ENCODE measurements around the gene ISX.

Gene ISX

DNA sequence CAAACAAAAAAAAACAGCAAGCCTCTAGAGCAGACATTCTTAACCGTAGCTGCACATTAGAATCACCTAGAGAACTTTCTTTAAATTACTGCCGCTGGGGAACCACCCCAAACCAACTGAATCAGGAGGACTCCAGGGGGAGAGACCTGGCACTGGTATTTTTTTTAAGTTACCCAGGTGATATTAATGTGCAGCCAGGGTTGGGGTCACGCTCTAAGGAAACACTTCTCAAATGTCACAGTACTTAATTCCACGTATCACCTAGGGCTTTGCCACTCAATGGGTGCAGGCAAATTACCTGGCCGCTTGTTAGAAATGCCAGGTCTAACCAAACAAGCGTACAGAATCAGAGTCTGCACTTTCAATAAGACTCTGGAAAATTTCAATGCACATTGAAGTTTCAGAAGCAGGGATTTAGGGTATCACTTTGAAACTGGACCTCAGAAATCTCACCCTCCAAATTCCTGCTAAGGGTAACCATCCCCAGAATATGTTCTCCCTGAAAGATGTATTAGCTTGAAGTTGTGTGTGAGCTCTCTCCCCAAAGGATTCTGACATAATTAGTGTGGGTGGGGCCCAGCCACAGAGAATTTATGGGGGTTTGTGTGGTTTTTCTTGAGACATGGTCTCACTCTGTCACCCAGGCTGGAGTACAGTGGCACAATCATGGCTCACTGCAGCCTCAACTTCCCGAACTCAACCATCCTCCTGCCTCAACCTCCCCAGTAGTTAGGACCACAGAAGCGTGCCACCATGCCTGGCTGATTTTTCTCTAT is 12.7 kb upstream of the ISX start:
- no peak for DNase-seq

- no peak for DNase-seq
Measured at GRCh38 chr22:35054064-35054463, 11.9 kb upstream of the ISX start.

DNA sequence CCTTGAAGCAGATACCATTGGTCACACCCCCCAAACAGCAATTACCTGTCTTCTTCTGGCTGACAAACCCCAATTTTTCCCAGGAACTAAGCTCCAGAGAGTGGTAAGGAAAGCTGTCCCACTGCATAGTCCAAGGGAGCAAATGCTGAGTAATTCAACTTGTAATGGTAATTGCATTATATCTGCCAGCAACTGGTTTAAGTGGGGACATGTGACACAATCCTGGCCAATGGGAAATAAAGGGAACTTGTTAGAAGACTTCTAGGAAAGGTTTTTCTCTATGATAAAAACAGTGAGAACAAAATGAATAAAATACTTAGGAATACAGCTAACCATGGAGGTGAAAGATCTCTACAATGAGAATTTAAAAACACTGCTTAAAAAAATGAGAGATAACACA is 9.5 kb upstream of the ISX start:
- no peak for DNase-seq

DNA sequence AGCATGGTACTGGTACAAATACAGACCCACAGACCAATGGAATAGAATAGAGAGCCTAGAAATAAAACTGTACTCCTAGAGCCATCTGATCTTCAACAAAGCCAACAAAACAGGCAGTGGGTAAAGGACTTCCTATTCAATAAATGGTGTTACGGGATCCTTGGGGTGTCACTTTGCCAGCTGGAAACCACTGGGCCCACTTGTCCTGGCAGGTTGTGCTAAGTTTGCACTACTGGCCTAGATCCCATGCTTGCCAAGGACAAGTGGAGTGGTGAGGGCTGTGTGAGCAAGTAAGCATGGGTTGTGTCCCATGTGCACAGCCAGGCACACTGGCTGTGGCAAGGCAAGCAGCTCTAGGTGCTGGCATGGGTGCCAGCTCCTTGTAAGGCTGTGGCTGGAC is 8.8 kb upstream of the ISX start:
- DNase-seq: no peak

DNA sequence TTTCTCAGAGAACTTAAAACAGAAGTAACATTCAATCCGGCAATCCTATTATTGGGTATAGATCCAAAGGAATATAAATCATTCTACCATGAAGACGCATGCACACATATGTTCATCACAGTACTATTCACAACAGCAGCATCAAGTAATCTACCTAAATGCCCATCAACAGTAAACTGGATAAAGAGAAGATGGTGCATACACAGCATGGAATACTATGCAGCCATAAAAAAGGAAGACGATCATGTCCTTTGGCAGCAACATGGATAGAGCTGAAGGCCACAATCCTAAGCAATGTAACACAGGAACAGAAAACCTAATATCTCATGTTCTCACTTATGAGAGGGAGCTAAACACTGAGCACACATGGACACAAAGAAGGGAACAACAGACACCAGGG is 6.3 kb upstream of the ISX start:
- DNase-seq: no peak

- no peak for DNase-seq
Measured at GRCh38 chr22:35064664-35065063, 1.3 kb upstream of the ISX start.

- no peak for DNase-seq
Measured at GRCh38 chr22:35065183-35065582, 775 bp upstream of the ISX start.

DNA sequence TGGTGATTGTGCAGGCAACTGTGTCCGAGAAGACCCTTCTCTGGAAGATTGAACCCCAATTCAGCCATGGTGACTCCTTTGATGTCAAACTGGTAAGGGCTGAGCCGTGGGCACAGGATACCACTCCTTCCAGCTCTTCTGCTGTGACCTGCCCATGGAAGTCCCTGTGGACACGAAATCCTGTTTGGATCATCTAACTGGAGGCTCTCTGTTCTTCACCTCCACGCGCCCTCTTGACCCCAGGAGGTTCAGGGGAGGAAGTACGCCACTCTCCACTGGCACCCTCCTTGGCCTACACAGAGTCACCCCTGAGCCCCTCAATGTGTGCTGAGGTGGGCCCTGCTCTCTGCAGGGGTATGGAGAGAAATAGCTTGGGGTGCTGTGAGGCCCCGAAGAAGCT is 810 bp downstream of the ISX start:
- DNase-seq: no peak

- no peak for DNase-seq
Measured at GRCh38 chr22:35069541-35069940, 3.6 kb downstream of the ISX start.

- no peak for DNase-seq
Measured at GRCh38 chr22:35070451-35071093, 4.6 kb downstream of the ISX start.

GRCh38 chr22:35071784-35072183 is 5.8 kb downstream of the ISX start:
- DNase-seq: no peak

GRCh38 chr22:35072925-35073324 is 7.0 kb downstream of the ISX start:
- no peak for DNase-seq

GRCh38 chr22:35074583-35074982 is 8.6 kb downstream of the ISX start:
- DNase-seq: no peak

- DNase-seq: no peak
Measured at GRCh38 chr22:35076630-35077029, 10.7 kb downstream of the ISX start.

DNA sequence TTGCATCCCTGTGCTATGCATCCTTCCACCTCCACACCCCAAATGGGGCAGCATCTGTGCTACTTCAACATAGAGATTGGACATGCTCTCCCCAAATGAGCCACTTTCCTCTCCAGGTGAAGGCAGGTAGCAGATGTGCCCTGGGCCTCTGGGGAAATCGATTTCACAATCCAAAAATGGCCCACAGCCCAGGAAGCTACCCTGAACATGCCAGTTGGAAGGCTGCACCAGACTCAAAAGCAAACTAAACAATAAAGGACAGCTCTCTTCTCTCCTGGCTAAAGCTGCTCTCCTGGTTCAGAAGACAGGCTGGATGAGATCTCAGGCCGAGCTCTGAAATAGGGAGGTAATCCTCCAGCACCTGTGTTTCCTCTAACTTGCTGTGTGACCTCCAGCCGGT is 19.7 kb downstream of the ISX start:
- DNase-seq: no peak

DNA sequence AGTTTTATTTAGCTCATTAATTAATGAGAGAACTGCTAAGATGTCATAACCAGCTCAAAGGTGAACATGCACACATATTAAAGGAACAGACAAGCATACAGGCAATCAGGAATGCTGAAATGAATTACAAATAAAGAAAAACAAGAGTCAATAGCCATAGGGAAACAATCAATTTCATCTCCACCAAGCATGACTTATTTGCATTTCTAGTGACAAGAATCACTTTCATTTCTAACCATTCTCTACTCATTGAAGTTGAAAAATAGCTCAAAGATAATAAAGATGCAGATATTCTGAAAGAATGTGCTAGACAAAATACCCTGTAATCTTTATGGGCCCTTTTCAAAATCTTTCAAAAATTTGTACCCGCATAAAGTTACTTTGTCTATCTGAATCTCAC is 23.2 kb downstream of the ISX start:
- no peak for DNase-seq

GRCh38 chr22:35092406-35092805 is 26.4 kb downstream of the ISX start:
- no peak for DNase-seq

GRCh38 chr22:35098921-35099320 is 33.0 kb downstream of the ISX start:
- no peak for DNase-seq

DNA sequence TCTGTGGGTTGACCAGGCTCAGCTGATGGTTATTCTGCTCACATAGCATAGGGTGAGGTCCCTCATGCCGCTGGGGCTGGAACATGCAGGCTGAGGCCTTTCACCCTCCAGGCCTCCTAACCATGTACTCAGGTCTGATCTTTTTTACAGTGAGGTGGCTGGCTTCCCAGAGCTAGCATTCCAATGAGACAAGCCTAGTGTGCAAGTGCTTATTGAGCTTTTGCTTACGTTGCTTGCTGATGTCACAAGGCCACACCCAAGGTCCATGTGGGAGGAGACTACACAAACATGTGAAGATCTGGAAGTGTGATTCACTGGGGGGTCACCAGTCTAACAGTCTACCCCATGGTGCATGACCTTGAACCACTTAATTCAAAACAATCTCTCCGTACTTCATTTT is 33.9 kb downstream of the ISX start:
- DNase-seq: no peak

- DNase-seq: peak; percentile 19 to 23
Measured at GRCh38 chr22:35102663-35103062, 36.7 kb downstream of the ISX start.

GRCh38 chr22:35103761-35104160 is 37.8 kb downstream of the ISX start:
- no peak for DNase-seq

GRCh38 chr22:35104491-35104890 is 38.5 kb downstream of the ISX start:
- no peak for DNase-seq

DNA sequence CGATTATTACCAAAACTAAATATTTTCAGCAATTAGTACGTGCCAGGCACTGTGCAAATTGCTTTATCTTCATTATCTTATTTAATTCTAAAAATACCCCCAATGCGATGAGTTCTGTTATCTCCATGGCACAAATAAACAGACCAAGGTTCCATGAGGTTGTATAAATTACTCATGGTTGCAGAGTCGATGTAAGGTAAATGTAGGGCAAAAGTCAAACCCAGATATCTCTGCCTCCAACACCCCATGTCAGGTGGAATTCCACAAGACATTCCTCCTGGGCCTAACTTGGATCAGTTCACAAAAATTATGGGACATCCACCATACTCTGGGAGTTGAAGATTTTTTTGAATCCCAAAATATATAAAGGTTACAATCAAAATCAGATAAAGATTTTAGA is 43.7 kb downstream of the ISX start:
- no peak for DNase-seq

GRCh38 chr22:35111244-35111643 is 45.3 kb downstream of the ISX start:
- no peak for DNase-seq

GRCh38 chr22:35113341-35113740 is 47.4 kb downstream of the ISX start:
- no peak for DNase-seq

All from Kasumi-1 (cell line).